Natural killer cell treated with Interleukin-12 subunit alpha and Interleukin-12 subunit beta and Interleukin-15 and Interleukin-18, amount 100 ng/mL, for 72 hours (primary cell): ENCODE data around the gene OSBPL2. TPM values are rescaled to one million over a fixed set of nuclear protein-coding genes. Genes with fewer than 3 reads are reported as not detected.

ENCODE experiments used
- ATAC-seq, 2 donors: fragments of 150-1000 bp; cut with Tn5 transposase in 1 of 2; sonication (Bioruptor Pico), chemical (Tn5 transposase) in 1 of 2; 2 replicates each; pipeline ENCODE4 v1.10.0; 2021
- DNase-seq: peaks from one replicate; pipeline ENCODE4 v3.0.0; 2022; ENCODE audit warnings: low spot score
- H3K27ac Mint-ChIP-seq, 2 donors: 1 replicate in 1 of 2; 2 replicates in 1 of 2; pipeline ENCODE4 v1.8.0; 2022; ENCODE audit warnings: mixed read lengths in 2 of 2, mild to moderate bottlenecking in 1 of 2, moderate library complexity in 1 of 2
- H3K27me3 Mint-ChIP-seq, 2 donors: 1 replicate in 1 of 2; 2 replicates in 1 of 2; pipeline ENCODE4 v1.8.0; 2022; ENCODE audit warnings: mixed read lengths in 2 of 2
- H3K36me3 Mint-ChIP-seq: one replicate; pipeline ENCODE4 v1.8.0; 2022; ENCODE audit warnings: mixed read lengths
- H3K4me1 Mint-ChIP-seq, 2 donors: 1 replicate in 1 of 2; 2 replicates in 1 of 2; pipeline ENCODE4 v1.8.0; 2022; ENCODE audit warnings: low read depth in 2 of 2, mixed read lengths in 2 of 2, mild to moderate bottlenecking in 1 of 2
- H3K4me3 Mint-ChIP-seq: one replicate; pipeline ENCODE4 v1.8.0; 2022; ENCODE audit warnings: mixed read lengths
- H3K9me3 Mint-ChIP-seq: 2 replicates; pipeline ENCODE4 v1.8.0; 2022; ENCODE audit warnings: mixed read lengths
- total RNA-seq, 2 donors: library from RNA; stranded (reverse); gene quantifications; one replicate each; pipeline ENCODE4 v1.2.3, GENCODE V29; 2022

OSBPL2 gene
- total RNA-seq, 2 donors from 2014 or later: 38.7 to 47.7 TPM

GRCh38 chr20:62299666-62300236 is 61.4 kb downstream of the OSBPL2 start:
- DNase-seq (no peak), ATAC-seq (no peak)
- H3K27ac Mint-ChIP-seq: no peak overlapping the region
- peaks cover 5% of the 10 kb centered on the region for H3K36me3 Mint-ChIP-seq
- no peaks in the 10 kb centered on the region for H3K27me3 Mint-ChIP-seq
- no peak overlapping the region for H3K4me3 Mint-ChIP-seq
- H3K4me1 Mint-ChIP-seq: peaks cover 16 to 22% of the 10 kb centered on the region in 2 donors
- H3K9me3 Mint-ChIP-seq: no peaks in the 10 kb centered on the region

DNA sequence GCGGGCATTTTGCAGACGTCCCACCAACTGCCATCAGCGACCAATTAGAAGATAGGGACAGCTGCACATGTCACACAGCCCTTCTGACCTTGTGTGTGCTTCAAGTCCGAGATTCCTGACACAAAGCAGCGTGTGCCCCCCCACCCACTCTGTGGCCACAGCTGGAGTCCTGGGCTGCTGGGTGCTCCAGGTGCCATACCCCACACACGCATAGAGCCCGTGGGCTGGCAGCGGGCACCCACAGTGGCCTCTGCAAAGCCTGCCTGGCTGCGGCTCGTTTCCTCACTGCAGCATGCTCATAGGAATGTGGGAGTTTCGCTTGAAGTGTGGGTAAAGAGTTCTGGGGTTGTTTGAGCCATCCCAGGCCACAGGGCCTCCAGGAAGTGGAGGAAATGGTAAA is 62.0 kb downstream of the OSBPL2 start:
- Mint-ChIP-seq H3K27ac (no peak overlapping the region), H3K4me3 (no peak overlapping the region), H3K27me3 (no peaks in the 10 kb centered on the region), H3K9me3 (no peaks in the 10 kb centered on the region), H3K36me3 (peaks cover 5% of the 10 kb centered on the region), H3K4me1 (peaks cover 16 to 27% of the 10 kb centered on the region in 2 donors)
- DNase-seq: no peak
- ATAC-seq: no peak

DNA sequence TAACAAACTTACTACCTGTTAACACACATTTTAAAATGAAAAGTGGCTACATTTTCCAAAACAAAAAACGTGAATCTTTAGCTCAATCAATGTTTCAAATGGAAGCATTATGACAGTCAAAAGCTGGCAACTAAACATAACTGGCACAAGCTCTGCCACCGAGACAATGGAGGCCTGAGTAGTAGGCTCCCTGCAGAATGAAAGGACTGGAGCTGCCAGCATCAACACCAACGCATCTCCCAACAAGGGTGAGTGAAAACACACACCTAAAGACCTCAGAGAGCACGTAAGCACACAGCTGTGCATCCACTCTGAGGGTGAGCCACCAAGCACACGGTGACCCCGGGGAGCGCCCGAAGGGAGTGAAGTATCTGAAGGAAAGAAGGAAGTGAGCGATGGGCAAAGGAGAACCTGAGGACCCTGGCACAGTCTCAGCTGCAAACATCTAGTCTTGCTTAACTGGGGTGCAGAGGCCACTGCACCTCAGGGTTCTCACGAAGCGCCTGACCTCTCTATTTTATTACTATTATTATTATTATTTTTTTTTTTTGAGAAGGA is 62.9 kb downstream of the OSBPL2 start:
- Mint-ChIP-seq H3K4me1 (peaks cover 20 to 32% of the 10 kb centered on the region in 2 donors), H3K27ac (peak overlapping the region in 1 of 2 donors; percentile 100), H3K27me3 (no peaks in the 10 kb centered on the region), H3K36me3 (peaks cover 5% of the 10 kb centered on the region), H3K4me3 (peak overlapping the region; percentile 55), H3K9me3 (no peaks in the 10 kb centered on the region)
- DNase-seq (no peak), ATAC-seq (no peak)

GRCh38 chr20:62301773-62302340 is 63.5 kb downstream of the OSBPL2 start:
- Mint-ChIP-seq H3K36me3 (peaks cover 5% of the 10 kb centered on the region), H3K27ac (peak overlapping the region; percentile 100), H3K27me3 (no peaks in the 10 kb centered on the region), H3K9me3 (no peaks in the 10 kb centered on the region), H3K4me3 (peak overlapping the region; percentile 98), H3K4me1 (peaks cover 20 to 32% of the 10 kb centered on the region in 2 donors)
- peak; percentile 94 for DNase-seq
- peak; percentile 63 to 76 for ATAC-seq

DNA sequence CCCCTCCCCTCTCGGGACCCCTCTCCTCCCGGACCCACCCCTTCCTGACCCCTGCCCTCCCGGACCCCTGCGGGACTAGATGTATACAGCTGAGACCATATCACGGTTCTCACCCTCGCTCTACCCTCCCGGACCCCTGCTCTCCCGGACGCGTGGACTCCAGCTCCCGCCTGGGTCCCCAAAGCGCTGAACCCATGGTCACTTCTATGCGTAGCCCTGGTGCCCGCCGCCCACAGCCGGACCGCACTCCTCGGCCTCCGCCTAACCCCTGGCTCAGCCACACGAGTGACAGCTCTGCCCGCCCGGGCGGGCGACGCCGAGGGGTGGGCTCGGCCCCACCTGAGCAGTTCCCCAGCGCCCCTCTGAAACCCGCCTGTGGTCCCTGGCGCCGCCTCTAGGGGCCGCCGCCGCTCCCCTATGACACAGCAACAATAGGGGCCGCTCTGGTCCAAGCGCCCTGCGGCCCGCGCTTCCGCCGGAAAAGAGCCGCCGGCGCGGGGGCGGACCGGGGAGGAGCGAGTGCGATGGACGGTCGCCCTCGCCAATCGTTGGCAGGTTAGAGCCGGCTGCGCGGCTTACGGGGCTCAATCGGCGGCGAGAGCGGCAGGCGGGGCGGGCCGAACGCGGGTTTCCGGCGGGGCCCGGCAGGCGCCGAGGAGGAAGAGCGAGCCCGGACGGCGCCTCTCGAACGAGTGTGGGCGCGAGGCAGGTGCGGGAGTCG is 64.2 kb downstream of the OSBPL2 start, which contains the start of gene ADRM1:
Gene ADRM1, plus strand, starts transcription at position 657 of the 721 bp plus-strand sequence. CDS start 572 bp downstream, outside the sequence.
- ATAC-seq: peak; percentile 92 to 93
- no peaks in the 10 kb centered on the region for H3K9me3 Mint-ChIP-seq
- peaks cover 20 to 32% of the 10 kb centered on the region in 2 donors for H3K4me1 Mint-ChIP-seq
- H3K27me3 Mint-ChIP-seq: no peaks in the 10 kb centered on the region
- H3K36me3 Mint-ChIP-seq: peaks cover 5% of the 10 kb centered on the region
- H3K27ac Mint-ChIP-seq: peak within 1 kb of the TSS; percentile 100
- DNase-seq: peak; percentile 98
- peak within 1 kb of the TSS; percentile 98 for H3K4me3 Mint-ChIP-seq

DNA sequence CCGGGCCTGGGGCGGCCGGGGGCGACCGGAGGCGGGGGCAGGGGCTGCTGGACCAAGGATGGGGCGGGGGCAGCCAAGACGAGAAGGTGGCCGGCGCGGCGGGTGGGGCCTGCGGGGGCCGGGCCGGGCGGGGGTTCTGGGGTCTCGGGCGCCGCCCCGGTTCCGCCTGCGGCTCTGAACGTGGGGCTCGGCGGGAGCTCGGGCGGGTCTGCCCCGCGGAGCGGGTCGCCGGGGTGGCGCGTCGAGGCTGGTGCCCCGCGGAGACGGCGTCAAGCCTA is 64.7 kb downstream of the OSBPL2 start:
- Mint-ChIP-seq H3K4me3 (peak overlapping the region; percentile 98), H3K27ac (peak overlapping the region; percentile 100), H3K36me3 (peaks cover 5% of the 10 kb centered on the region), H3K9me3 (no peaks in the 10 kb centered on the region), H3K4me1 (peaks cover 20 to 32% of the 10 kb centered on the region in 2 donors), H3K27me3 (no peaks in the 10 kb centered on the region)
- DNase-seq: no peak
- no peak for ATAC-seq

- Mint-ChIP-seq H3K27me3 (no peaks in the 10 kb centered on the region), H3K9me3 (no peaks in the 10 kb centered on the region), H3K36me3 (peaks cover 5% of the 10 kb centered on the region), H3K27ac (peak overlapping the region; percentile 72 to 85), H3K4me1 (peaks cover 20 to 32% of the 10 kb centered on the region in 2 donors), H3K4me3 (peak overlapping the region; percentile 98)
- ATAC-seq: peak; percentile 0 to 8
- DNase-seq: peak; percentile 65
Measured at GRCh38 chr20:62303340-62304226, 65.3 kb downstream of the OSBPL2 start.

DNA sequence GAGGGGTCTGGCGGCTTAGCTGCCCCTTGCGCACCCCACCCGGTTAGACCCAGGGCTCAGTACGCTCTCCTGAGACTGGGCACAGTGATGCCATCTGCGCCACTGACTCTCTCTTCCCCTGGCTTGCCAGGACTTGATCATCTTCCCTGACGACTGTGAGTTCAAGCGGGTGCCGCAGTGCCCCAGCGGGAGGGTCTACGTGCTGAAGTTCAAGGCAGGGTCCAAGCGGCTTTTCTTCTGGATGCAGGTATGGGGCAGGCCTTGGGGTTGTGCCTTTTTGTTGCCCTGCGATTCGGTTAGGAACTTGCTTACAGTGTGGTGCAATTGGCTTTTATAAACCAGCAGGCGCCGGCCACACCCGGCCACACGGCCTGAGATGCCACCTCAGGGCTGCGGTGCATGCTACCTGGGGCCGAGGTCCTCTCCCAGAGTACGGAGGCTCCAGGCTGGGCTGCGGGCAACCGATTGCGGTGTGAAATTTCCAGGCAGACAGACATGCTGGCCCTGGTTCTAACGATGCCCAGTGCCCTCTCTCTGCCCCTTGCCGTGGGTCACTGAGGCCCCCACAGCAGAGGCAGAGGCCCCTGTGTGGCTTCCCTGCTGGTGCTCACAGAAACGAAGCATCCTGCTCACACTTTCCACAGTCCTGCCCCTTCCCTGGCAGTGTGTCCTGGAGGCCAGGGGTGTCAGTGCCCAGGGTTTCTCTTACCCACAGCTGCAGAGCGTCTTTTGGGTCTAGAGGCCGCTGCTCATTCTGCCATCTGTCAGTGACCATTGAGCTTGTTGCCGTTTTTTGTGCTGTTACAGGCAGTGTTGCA is 66.2 kb downstream of the OSBPL2 start:
- Mint-ChIP-seq H3K27me3 (no peaks in the 10 kb centered on the region), H3K36me3 (peaks cover 5% of the 10 kb centered on the region), H3K4me1 (peaks cover 20 to 32% of the 10 kb centered on the region in 2 donors), H3K4me3 (peak overlapping the region; percentile 98), H3K27ac (peak overlapping the region; percentile 72 to 85), H3K9me3 (no peaks in the 10 kb centered on the region)
- peak; percentile 51 for DNase-seq
- no peak for ATAC-seq

- H3K4me3 Mint-ChIP-seq: peak overlapping the region; percentile 98
- no peak for ATAC-seq
- H3K27me3 Mint-ChIP-seq: no peaks in the 10 kb centered on the region
- no peak for DNase-seq
- H3K27ac Mint-ChIP-seq: peak overlapping the region; percentile 50 to 72
- peaks cover 5% of the 10 kb centered on the region for H3K36me3 Mint-ChIP-seq
- H3K9me3 Mint-ChIP-seq: no peaks in the 10 kb centered on the region
- peaks cover 20 to 32% of the 10 kb centered on the region in 2 donors for H3K4me1 Mint-ChIP-seq
Measured at GRCh38 chr20:62305149-62305764, 66.9 kb downstream of the OSBPL2 start.

DNA sequence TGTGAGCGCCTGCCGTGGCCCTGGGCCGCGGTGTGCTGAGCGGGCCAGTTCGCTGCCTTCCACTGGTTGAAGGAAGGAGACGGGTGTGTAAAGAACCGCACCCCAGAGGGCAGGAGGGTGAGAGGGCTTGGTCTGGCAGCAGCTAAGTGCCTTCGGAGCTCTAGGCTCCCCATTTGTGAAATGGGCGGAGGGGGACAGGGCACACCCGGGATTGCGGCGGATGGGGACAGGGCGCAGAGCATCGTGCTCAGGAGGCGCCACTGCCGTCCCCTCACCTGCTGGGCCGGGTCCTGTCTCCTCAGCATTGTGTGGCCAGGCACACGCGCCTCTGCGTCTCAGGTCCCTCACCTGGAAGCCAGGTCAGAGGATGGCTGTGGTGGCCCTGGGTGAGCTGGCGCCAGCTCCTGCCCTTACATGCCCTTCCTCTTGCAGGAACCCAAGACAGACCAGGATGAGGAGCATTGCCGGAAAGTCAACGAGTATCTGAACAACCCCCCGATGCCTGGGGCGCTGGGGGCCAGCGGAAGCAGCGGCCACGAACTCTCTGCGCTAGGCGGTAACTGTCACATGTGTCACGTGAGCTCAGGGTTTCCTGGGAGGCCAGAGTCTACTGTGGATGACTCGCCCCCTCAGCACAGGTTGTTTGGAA is 67.6 kb downstream of the OSBPL2 start:
- Mint-ChIP-seq H3K27me3 (no peaks in the 10 kb centered on the region), H3K4me3 (peak overlapping the region; percentile 98), H3K4me1 (peaks cover 20 to 32% of the 10 kb centered on the region in 2 donors), H3K36me3 (peaks cover 5% of the 10 kb centered on the region), H3K9me3 (no peaks in the 10 kb centered on the region), H3K27ac (peak overlapping the region; percentile 44 to 50)
- ATAC-seq: no peak
- DNase-seq: peak; percentile 57

- Mint-ChIP-seq H3K27me3 (no peaks in the 10 kb centered on the region), H3K4me1 (peaks cover 16 to 27% of the 10 kb centered on the region in 2 donors), H3K9me3 (no peaks in the 10 kb centered on the region), H3K27ac (no peak overlapping the region), H3K36me3 (peaks cover 5% of the 10 kb centered on the region), H3K4me3 (no peak overlapping the region)
- DNase-seq (peak; percentile 55), ATAC-seq (no peak)
Measured at GRCh38 chr20:62306414-62307187, 68.3 kb downstream of the OSBPL2 start.
